Mesenchymal stem cell (in vitro differentiated cells and primary cell): ENCODE data around the gene BMAL2.

Experiments used
- DNase-seq: peaks from one replicate; pipeline ENCODE4 v3.0.0-alpha.2; 2013
- H2AFZ ChIP-seq: one replicate; pipeline ENCODE4 v1.6.1; 2013; ENCODE audit warnings: low read depth, mild to moderate bottlenecking, control low read depth, inconsistent platforms, low read length, moderate library complexity
- H2AK5ac ChIP-seq: 2 replicates; pipeline ENCODE4 v1.6.1; 2013; ENCODE audit warnings: low read length, moderate library complexity, mild to moderate bottlenecking, inconsistent platforms; ENCODE audit not compliant: severe bottlenecking
- H2BK120ac ChIP-seq: one replicate; pipeline ENCODE4 v1.6.1; 2013; ENCODE audit warnings: low read depth, mild to moderate bottlenecking, inconsistent platforms, low read length, moderate library complexity
- H2BK12ac ChIP-seq, 2 experiments: one replicate each; pipeline ENCODE4 v1.6.1; 2013; ENCODE audit warnings: inconsistent platforms in 2 of 2, low read length in 2 of 2, mild to moderate bottlenecking in 2 of 2, moderate library complexity in 2 of 2, control low read depth in 1 of 2
- H2BK15ac ChIP-seq: one replicate; pipeline ENCODE4 v1.6.1; 2013; ENCODE audit warnings: mild to moderate bottlenecking, low read depth, inconsistent platforms; ENCODE audit not compliant: poor library complexity, severe bottlenecking
- H2BK5ac ChIP-seq: 2 replicates; pipeline ENCODE4 v1.6.1; 2013; ENCODE audit warnings: low read depth, mild to moderate bottlenecking, low read length, control low read depth, inconsistent platforms; ENCODE audit not compliant: poor library complexity, severe bottlenecking
- H3K14ac ChIP-seq, 2 experiments: one replicate each; pipeline ENCODE4 v1.6.1; 2013; ENCODE audit warnings: inconsistent platforms in 2 of 2, low read length in 2 of 2, control low read depth in 1 of 2, mild to moderate bottlenecking in 1 of 2, moderate library complexity in 1 of 2
- H3K18ac ChIP-seq, 2 experiments: one replicate each; pipeline ENCODE4 v1.6.1; 2013; ENCODE audit warnings: inconsistent platforms in 2 of 2, low read length in 2 of 2, control low read depth in 1 of 2, low read depth in 1 of 2, mild to moderate bottlenecking in 1 of 2
- H3K23ac ChIP-seq, 2 experiments: one replicate each; pipeline ENCODE4 v1.6.1; 2013; ENCODE audit warnings: inconsistent platforms in 2 of 2, low read length in 2 of 2, mild to moderate bottlenecking in 2 of 2, moderate library complexity in 2 of 2, control low read depth in 1 of 2
- H3K27ac ChIP-seq: 2 replicates; pipeline ENCODE4 v1.5.1; 2013; ENCODE audit warnings: mild to moderate bottlenecking, moderate library complexity, low read length, control low read depth, inconsistent platforms; ENCODE audit not compliant: poor library complexity, severe bottlenecking
- H3K27me3 ChIP-seq, 2 experiments: 2 replicates each; pipeline versions ENCODE4 v1.6.1 to v1.7.0; 2013; ENCODE audit warnings: low read length in 2 of 2, mild to moderate bottlenecking in 2 of 2, moderate library complexity in 2 of 2, control low read depth in 1 of 2, inconsistent platforms in 1 of 2; ENCODE audit not compliant: control insufficient read depth in 1 of 2, insufficient read depth in 1 of 2
- H3K36me3 ChIP-seq, 2 experiments: 2 replicates each; pipeline versions ENCODE4 v1.6.1 to v1.7.0; 2013; ENCODE audit warnings: low read length in 2 of 2, control low read depth in 1 of 2, inconsistent platforms in 1 of 2, low read depth in 1 of 2, mild to moderate bottlenecking in 1 of 2; ENCODE audit not compliant: insufficient read depth in 2 of 2, control insufficient read depth in 1 of 2
- H3K4ac ChIP-seq, 2 experiments: one replicate each; pipeline ENCODE4 v1.6.1; 2013; ENCODE audit warnings: inconsistent platforms in 2 of 2, low read length in 2 of 2, mild to moderate bottlenecking in 2 of 2, moderate library complexity in 2 of 2, control low read depth in 1 of 2, low read depth in 1 of 2
- H3K4me1 ChIP-seq: 2 replicates; pipeline ENCODE4 v1.6.1; 2013; ENCODE audit warnings: low read depth, low read length, control low read depth; ENCODE audit not compliant: control insufficient read depth, insufficient read depth
- H3K4me2 ChIP-seq: 2 replicates; pipeline ENCODE4 v1.6.1; 2013; ENCODE audit warnings: low read length, mild to moderate bottlenecking, inconsistent platforms; ENCODE audit not compliant: poor library complexity, severe bottlenecking
- H3K4me3 ChIP-seq, 2 experiments: 2 replicates each; pipeline versions ENCODE4 v1.5.1 to v1.7.0; 2013; ENCODE audit warnings: low read length in 2 of 2, mild to moderate bottlenecking in 2 of 2, control low read depth in 1 of 2, low read depth in 1 of 2; ENCODE audit not compliant: insufficient read depth in 1 of 2
- H3K79me1 ChIP-seq: replicated peaks from 2 replicates; pipeline ENCODE4 v1.6.1; 2013; ENCODE audit warnings: mild to moderate bottlenecking, control low read depth, low read length, inconsistent platforms; ENCODE audit not compliant: poor library complexity, severe bottlenecking
- H3K9ac ChIP-seq: 2 replicates; pipeline ENCODE4 v1.7.0; 2013; ENCODE audit warnings: mild to moderate bottlenecking, low read length, moderate library complexity
- H3K9me3 ChIP-seq: 2 replicates; pipeline ENCODE4 v1.7.0; 2013; ENCODE audit warnings: mild to moderate bottlenecking, low read length; ENCODE audit not compliant: control insufficient read depth
- H4K8ac ChIP-seq: one replicate; pipeline ENCODE4 v1.6.1; 2013; ENCODE audit warnings: inconsistent platforms, mild to moderate bottlenecking, low read length, moderate library complexity
- H4K91ac ChIP-seq: one replicate; pipeline ENCODE4 v1.6.1; 2013; ENCODE audit warnings: mild to moderate bottlenecking, low read length, inconsistent platforms
- WGBS: methylation state at CpG from one replicate; pipeline ENCODE4 v1.1.7; 2013; ENCODE audit warnings: mixed read lengths; 5-methylcytosine and 5-hydroxymethylcytosine counted together

BMAL2 gene

GRCh38 chr12:27359578-27360340 lies 27.1 kb downstream of the BMAL2 start:
- H4K91ac ChIP-seq: no peak overlapping the region
- no peak overlapping the region for H2BK12ac ChIP-seq
- no peak overlapping the region for H3K14ac ChIP-seq
- no peak overlapping the region for H3K4me3 ChIP-seq
- no peaks in the 10 kb centered on the region for H3K9me3 ChIP-seq
- H3K4me1 ChIP-seq: no peaks in the 10 kb centered on the region
- H3K79me1 ChIP-seq: no peaks in the 10 kb centered on the region
- no peak overlapping the region for H2BK5ac ChIP-seq
- H3K18ac ChIP-seq: no peak overlapping the region
- H3K9ac ChIP-seq: no peak overlapping the region
- no peak overlapping the region for H2BK120ac ChIP-seq
- H3K36me3 ChIP-seq: no peaks in the 10 kb centered on the region
- no peak overlapping the region for H3K4ac ChIP-seq
- no peak overlapping the region for H3K23ac ChIP-seq
- DNase-seq: no peak
- 100% methylated on average over 1 of the region's 3 CpGs for WGBS
- H2AK5ac ChIP-seq: no peak overlapping the region
- no peak overlapping the region for H3K27ac ChIP-seq
- no peaks in the 10 kb centered on the region for H3K27me3 ChIP-seq
- no peak overlapping the region for H2BK15ac ChIP-seq
- H4K8ac ChIP-seq: no peak overlapping the region
- H2AFZ ChIP-seq: no peak overlapping the region
- no peak overlapping the region for H3K4me2 ChIP-seq

- Histone ChIP-seq H4K91ac (no peak overlapping the region), H2BK12ac (no peak overlapping the region), H3K23ac (no peak overlapping the region), H3K18ac (no peak overlapping the region), H3K4me2 (no peak overlapping the region), H2BK15ac (no peak overlapping the region), H2AK5ac (no peak overlapping the region), H3K4me1 (no peaks in the 10 kb centered on the region), H3K79me1 (no peaks in the 10 kb centered on the region), H4K8ac (no peak overlapping the region), H3K9ac (peak overlapping the region; percentile 46), H3K27me3 (no peaks in the 10 kb centered on the region), H3K14ac (no peak overlapping the region), H2BK120ac (no peak overlapping the region), H3K9me3 (no peaks in the 10 kb centered on the region), H3K4ac (no peak overlapping the region), H2BK5ac (no peak overlapping the region), H3K36me3 (no peaks in the 10 kb centered on the region), H2AFZ (no peak overlapping the region), H3K4me3 (no peak overlapping the region), H3K27ac (no peak overlapping the region)
- no peak for DNase-seq
- no CpG with 5 or more reads among the region's 2 CpGs for WGBS
These were observed 28.7 kb downstream of the BMAL2 start for GRCh38 chr12:27361372-27361771.

GRCh38 chr12:27366621-27367020 lies 34.0 kb downstream of the BMAL2 start:
- Histone ChIP-seq H2BK120ac (no peak overlapping the region), H3K9me3 (no peaks in the 10 kb centered on the region)

GRCh38 chr12:27367078-27367477 lies 34.4 kb downstream of the BMAL2 start:
- peaks cover 0 to 25% of the 10 kb centered on the region in 2 experiments for H3K36me3 ChIP-seq
- no peaks in the 10 kb centered on the region for H3K9me3 ChIP-seq
- no peak overlapping the region for H2AFZ ChIP-seq
- no peak overlapping the region for H3K27ac ChIP-seq
- no peak overlapping the region for H2AK5ac ChIP-seq
- no peaks in the 10 kb centered on the region for H3K79me1 ChIP-seq
- no peak overlapping the region for H3K4me2 ChIP-seq
- no peak overlapping the region for H3K4ac ChIP-seq
- H3K4me3 ChIP-seq: no peak overlapping the region
- no peak overlapping the region for H3K23ac ChIP-seq
- no peak overlapping the region for H2BK120ac ChIP-seq
- peaks cover 1% of the 10 kb centered on the region for H3K4me1 ChIP-seq
- 96% methylated on average over 4 of the region's 6 CpGs for WGBS
- no peaks in the 10 kb centered on the region for H3K27me3 ChIP-seq
- no peak overlapping the region for H2BK12ac ChIP-seq
- H2BK5ac ChIP-seq: no peak overlapping the region
- no peak overlapping the region for H3K9ac ChIP-seq
- DNase-seq: no peak
- H4K91ac ChIP-seq: no peak overlapping the region
- no peak overlapping the region for H3K14ac ChIP-seq
- no peak overlapping the region for H2BK15ac ChIP-seq
- no peak overlapping the region for H3K18ac ChIP-seq
- H4K8ac ChIP-seq: no peak overlapping the region

More at GRCh38 chr12:27366621-27367020, 34.0 kb downstream of the BMAL2 start:
- H3K27ac ChIP-seq: no peak overlapping the region
- no peak overlapping the region for H2BK12ac ChIP-seq
- H3K4me1 ChIP-seq: peaks cover 1% of the 10 kb centered on the region
- no peak overlapping the region for H3K18ac ChIP-seq
- 100% methylated on average over 1 of the region's 3 CpGs for WGBS
- H3K27me3 ChIP-seq: no peaks in the 10 kb centered on the region
- no peak overlapping the region for H2BK15ac ChIP-seq
- no peak overlapping the region for H2BK5ac ChIP-seq
- no peaks in the 10 kb centered on the region for H3K79me1 ChIP-seq
- H3K9ac ChIP-seq: no peak overlapping the region
- H3K23ac ChIP-seq: no peak overlapping the region
- H4K8ac ChIP-seq: no peak overlapping the region
- no peak overlapping the region for H3K4ac ChIP-seq
- no peak overlapping the region for H3K4me2 ChIP-seq
- DNase-seq: no peak
- no peak overlapping the region for H2AK5ac ChIP-seq
- H4K91ac ChIP-seq: no peak overlapping the region
- H3K4me3 ChIP-seq: no peak overlapping the region
- no peak overlapping the region for H3K14ac ChIP-seq
- no peak overlapping the region for H2AFZ ChIP-seq
- peaks cover 0 to 22% of the 10 kb centered on the region in 2 experiments for H3K36me3 ChIP-seq
